Subcutaneous adipose tissue (tissue), 4 donors: ENCODE data around the gene TUB. TPM values are rescaled to one million over a fixed set of nuclear protein-coding genes. Genes with fewer than 3 reads are reported as not detected.

Source experiments
- CTCF ChIP-seq: fragments of 450-650 bp; IDR thresholded peaks from one replicate; pipeline ENCODE4 v1.5.1; 2016; ENCODE audit warnings: low read depth, mild to moderate bottlenecking, control low read depth, antibody characterized with exemption, moderate library complexity
- total RNA-seq, 4 donors: library from RNA; depleted of rRNA; stranded (reverse); fragments of >200 nt; gene quantifications; one replicate each; pipeline ENCODE4 v1.1.0, GENCODE V29; 2016

The TUB gene
- total RNA-seq, 4 donors from 2014 or later: 4.2 to 9.8 (median 8.4) TPM

DNA sequence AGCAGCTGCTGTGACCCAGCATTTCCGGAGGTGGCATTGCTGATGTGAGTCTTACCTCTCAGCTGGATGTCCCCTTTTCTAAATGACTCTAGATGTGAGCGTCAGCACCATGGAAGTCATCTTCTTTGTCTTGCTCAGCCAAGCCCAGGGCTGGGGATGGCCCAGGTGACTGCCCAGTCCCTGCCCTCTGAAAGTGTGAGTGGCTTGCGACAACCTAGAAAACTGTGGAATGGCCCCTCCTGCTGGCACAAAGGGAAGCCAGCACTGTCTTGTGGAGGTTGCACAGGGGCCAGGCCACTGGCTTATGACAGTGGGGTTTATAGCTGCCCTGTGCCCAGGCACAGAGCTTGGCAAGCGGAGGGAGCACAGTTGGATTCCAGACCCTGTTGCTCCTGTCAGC lies 6.2 kb downstream of the TUB start:
- TF ChIP-seq CTCF: no peak

GRCh38 chr11:8087756-8088155 lies 6.7 kb downstream of the TUB start:
- no peak for TF ChIP-seq CTCF

- TF ChIP-seq CTCF: no peak
Observed at GRCh38 chr11:8089791-8090510, 8.9 kb downstream of the TUB start.

GRCh38 chr11:8090756-8091155 lies 9.7 kb downstream of the TUB start:
- no peak for TF ChIP-seq CTCF

DNA sequence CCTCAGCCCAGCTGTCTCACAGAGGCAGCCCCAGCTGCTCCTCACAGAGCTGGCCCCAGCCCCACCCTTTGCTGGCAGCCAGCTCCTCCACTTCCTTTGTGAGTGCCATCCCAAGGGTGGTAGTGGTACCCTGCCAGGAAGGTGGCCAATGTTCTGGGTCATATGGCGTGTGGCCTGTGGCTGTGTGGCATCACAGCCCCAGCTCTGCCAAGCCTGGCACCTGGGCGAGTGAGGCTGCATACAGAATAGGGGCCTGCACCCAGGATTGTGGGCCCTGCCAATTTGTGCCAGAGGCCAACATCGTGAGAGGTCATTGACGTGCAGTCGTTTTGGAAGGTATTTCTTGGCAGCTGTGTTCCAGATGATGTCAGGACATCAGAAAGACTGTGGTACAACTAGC lies 10.7 kb downstream of the TUB start:
- TF ChIP-seq CTCF: no peak

- TF ChIP-seq CTCF: no peak
Observed at GRCh38 chr11:8092587-8093424, 11.8 kb downstream of the TUB start.

DNA sequence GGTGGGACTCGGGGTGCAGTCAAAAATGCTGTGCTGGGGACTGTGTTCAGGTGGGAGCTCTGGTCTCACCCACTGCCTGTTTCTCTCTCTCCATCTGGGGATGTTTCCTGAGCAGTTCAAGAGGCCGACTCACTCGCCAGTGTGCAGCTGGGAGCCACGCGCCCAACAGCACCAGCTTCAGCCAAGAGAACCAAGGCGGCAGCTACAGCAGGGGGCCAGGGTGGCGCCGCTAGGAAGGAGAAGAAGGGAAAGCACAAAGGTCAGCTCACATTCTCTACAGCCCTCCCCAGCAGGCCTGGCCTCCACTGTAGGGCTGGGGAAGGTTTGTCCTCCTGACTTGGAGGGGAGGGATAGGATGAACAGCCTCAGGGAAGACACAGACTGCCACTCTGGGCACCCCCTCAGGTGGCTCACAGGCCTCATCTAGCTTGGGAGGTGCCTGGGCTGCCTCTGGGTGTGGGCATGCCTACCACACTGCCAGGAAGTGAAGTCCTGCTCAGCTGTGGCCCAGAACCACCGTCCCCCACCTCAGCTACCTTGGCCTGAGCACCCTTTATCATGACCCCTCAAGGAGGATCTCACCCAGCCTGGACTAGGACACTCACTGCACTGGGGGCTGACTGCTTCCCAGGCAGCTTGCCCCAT lies 13.0 kb downstream of the TUB start:
- no peak for TF ChIP-seq CTCF
